ENCODE results near the gene NFIX. TPM values are rescaled to one million over a fixed set of nuclear protein-coding genes. Genes with fewer than 3 reads are reported as not detected.

The NFIX gene
- total RNA-seq, 2 donors from 2014 or later: 117 to 133 TPM

GRCh38 chr19:13014101-13014920, 19.0 kb downstream of the NFIX start:
- ATAC-seq (no peak), DNase-seq (no peak)
- intact Hi-C loops (cut with DNase I): no loop called here

- intact Hi-C loops (cut with DNase I): no loop called here
- no peak for DNase-seq
- ATAC-seq: no peak
Observed at GRCh38 chr19:13014921-13015280, 19.6 kb downstream of the NFIX start.

GRCh38 chr19:13015361-13016223, 20.3 kb downstream of the NFIX start:
- no peak for ATAC-seq
- no peak for DNase-seq
- intact Hi-C loops (cut with DNase I): no loop called here

- ATAC-seq (no peak), DNase-seq (no peak)
- intact Hi-C loops (cut with DNase I): no loop called here
Observed at GRCh38 chr19:13016245-13016627, 21.0 kb downstream of the NFIX start.

- intact Hi-C loops (cut with DNase I): no loop called here
- DNase-seq: no peak
- no peak for ATAC-seq
Observed at GRCh38 chr19:13016628-13017305, 21.5 kb downstream of the NFIX start.

- DNase-seq: no peak
- ATAC-seq: no peak
- intact Hi-C loops (cut with DNase I): no loop called here
Observed at GRCh38 chr19:13017306-13018034, 22.2 kb downstream of the NFIX start.

GRCh38 chr19:13018035-13018914, 23.0 kb downstream of the NFIX start:
- ATAC-seq: peak in 1 of 2 donors; percentile 17
- DNase-seq: peak; percentile 75

GRCh38 chr19:13019332-13019731, 24.1 kb downstream of the NFIX start:
- ATAC-seq (no peak), DNase-seq (no peak)
- intact Hi-C loops (cut with DNase I): no loop called here

More at GRCh38 chr19:13018035-13018914, 23.0 kb downstream of the NFIX start:
- intact Hi-C loops (cut with DNase I): no loop called here

GRCh38 chr19:13020002-13020414, 24.7 kb downstream of the NFIX start:
- ATAC-seq: no peak
- no peak for DNase-seq
- intact Hi-C loops (cut with DNase I): loop anchor here in 1 of 2 donors (5.0 kb wide), 1 partner anchor 42 kb away; no protein-coding TSS in a partner anchor

- DNase-seq: no peak
- intact Hi-C loops (cut with DNase I): loop anchor here in 1 of 2 donors (5.0 kb wide), 1 partner anchor 40 kb away; no protein-coding TSS in a partner anchor
- peak; percentile 36 to 42 for ATAC-seq
Observed at GRCh38 chr19:13022111-13022858, 27.0 kb downstream of the NFIX start.

GRCh38 chr19:13022859-13023636, 27.8 kb downstream of the NFIX start:
- DNase-seq (peak; percentile 83), ATAC-seq (peak; percentile 88 to 89)
- intact Hi-C loops (cut with DNase I): loop anchor here in 1 of 2 donors (5.0 kb wide), 1 partner anchor 39 kb away; no protein-coding TSS in a partner anchor

GRCh38 chr19:13023656-13024055, 28.4 kb downstream of the NFIX start:
- intact Hi-C loops (cut with DNase I): loop anchor here in 1 of 2 donors (5.0 kb wide), 1 partner anchor 39 kb away; no protein-coding TSS in a partner anchor
- DNase-seq: no peak
- ATAC-seq: no peak

- intact Hi-C loops (cut with DNase I): loop anchor here in 1 of 2 donors (5.0 kb wide), 1 partner anchor 38 kb away; no protein-coding TSS in a partner anchor
- ATAC-seq: no peak
- DNase-seq: no peak
Observed at GRCh38 chr19:13024126-13024950, 29.1 kb downstream of the NFIX start.

GRCh38 chr19:13024951-13025697, 29.8 kb downstream of the NFIX start:
- DNase-seq (peak; percentile 51), ATAC-seq (no peak)
- intact Hi-C loops (cut with DNase I): loop anchor here in 1 of 2 donors (5.0 kb wide), 1 partner anchor 37 kb away; no protein-coding TSS in a partner anchor
